Stimulated activated CD4-positive, alpha-beta T cell treated with anti-CD3 and anti-CD28 coated beads, Interleukin-1b, Interleukin-23, amount 100 ng/mL, for 24 hours (primary cell): ENCODE results near the gene ZNF185.

Source experiments
- DNase-seq, 4 experiments: peaks; one replicate each; pipeline ENCODE4 v3.0.0-alpha.2; 2020; ENCODE audit warnings: low read depth in 4 of 4, low spot score in 1 of 4

The ZNF185 gene

DNA sequence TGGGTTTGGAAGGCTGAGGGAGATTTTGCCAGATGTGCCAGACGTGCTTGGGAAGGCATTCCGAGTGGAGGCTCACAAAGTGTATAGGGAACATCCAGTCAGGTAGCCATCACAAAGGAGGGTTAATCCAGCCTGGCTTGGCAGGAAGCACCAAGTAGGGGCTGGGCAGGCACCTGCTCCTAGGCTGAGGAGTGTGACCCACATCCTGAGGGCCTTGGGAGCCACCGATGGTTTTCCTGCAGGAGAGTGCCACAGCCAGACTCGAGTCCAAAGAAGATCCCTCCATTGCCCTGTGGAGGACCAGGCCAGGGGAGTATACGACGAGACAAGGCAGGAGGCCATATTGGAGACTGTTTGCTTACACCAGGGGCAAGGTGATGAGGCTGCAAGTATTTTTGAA, 48.8 kb downstream of the ZNF185 start:
- no peak for DNase-seq
